Inflammatory macrophage treated with lipopolysaccharide for 1 hour (primary cell): ENCODE data around the gene DENND2A.

Experiments used
- DNase-seq, 2 donors: peaks; one replicate each; pipeline ENCODE4 v3.0.0-alpha.2; 2020 to 2022

The DENND2A gene

GRCh38 chr7:140489026-140489359 lies 151.6 kb downstream of the DENND2A start:
- peak; percentile 37 to 54 for DNase-seq

- DNase-seq = no peak
These were observed 154.9 kb downstream of the DENND2A start for GRCh38 chr7:140485500-140486265.

GRCh38 chr7:140484951-140485499 lies 155.6 kb downstream of the DENND2A start:
- DNase-seq = no peak

- DNase-seq = no peak
These were observed 156.1 kb downstream of the DENND2A start for GRCh38 chr7:140484479-140484878.

- DNase-seq = no peak
These were observed 160.9 kb downstream of the DENND2A start for GRCh38 chr7:140479739-140480084.

- DNase-seq = peak; percentile 91 to 92
These were observed 161.4 kb downstream of the DENND2A start, which contains the start of gene MKRN1 for GRCh38 chr7:140479062-140479738. MKRN1 (minus strand) TSS chr7:140479505; CDS start chr7:140479344, 161 bp downstream.

- peak; percentile 65 to 73 for DNase-seq
These were observed 162.2 kb downstream of the DENND2A start for GRCh38 chr7:140478246-140479061.

GRCh38 chr7:140476698-140477261 lies 163.8 kb downstream of the DENND2A start:
- no peak for DNase-seq

GRCh38 chr7:140475747-140476333 lies 164.8 kb downstream of the DENND2A start:
- DNase-seq = peak; percentile 26 to 70
